Suppressor macrophage treated with lipopolysaccharide for 4 hours (primary cell): ENCODE results near the gene HS6ST2.
"Not testable (repeated sequence)": the region's sequence is repeated elsewhere in the genome, so short reads cannot be mapped to it uniquely, and the experiment has no call there.

Source experiments
- DNase-seq: peaks from one replicate; pipeline ENCODE4 v3.0.0-alpha.2; 2020

HS6ST2 gene

GRCh38 chrX:132958091-132958703, at the start of gene HS6ST2:
Gene HS6ST2 (minus strand): TSS chrX:132958629.
- no peak for DNase-seq

- DNase-seq = no peak
Observed at GRCh38 chrX:133007458-133007857, 49.0 kb upstream of the HS6ST2 start.

GRCh38 chrX:133005616-133006015, 47.2 kb upstream of the HS6ST2 start:
- DNase-seq = no peak

GRCh38 chrX:133005042-133005441, 46.6 kb upstream of the HS6ST2 start:
- peak; percentile 15 for DNase-seq

- DNase-seq = no peak
Observed at GRCh38 chrX:132999209-132999608, 40.8 kb upstream of the HS6ST2 start.

- no peak for DNase-seq
Observed at GRCh38 chrX:132990835-132991234, 32.4 kb upstream of the HS6ST2 start.

- DNase-seq = no peak
Observed at GRCh38 chrX:132986556-132986955, 28.1 kb upstream of the HS6ST2 start.

- no peak for DNase-seq
Observed at GRCh38 chrX:132984058-132984650, 25.7 kb upstream of the HS6ST2 start.

- no peak for DNase-seq
Observed at GRCh38 chrX:132983496-132983895, 25.1 kb upstream of the HS6ST2 start.

GRCh38 chrX:132980035-132980434, 21.6 kb upstream of the HS6ST2 start:
- not testable (repeated sequence) for DNase-seq

GRCh38 chrX:132968296-132968949, 10.0 kb upstream of the HS6ST2 start:
- no peak for DNase-seq

- no peak for DNase-seq
Observed at GRCh38 chrX:132967049-132967448, 8.6 kb upstream of the HS6ST2 start.

- no peak for DNase-seq
Observed at GRCh38 chrX:132965461-132965860, 7.0 kb upstream of the HS6ST2 start.

GRCh38 chrX:132961511-132961910, 3.1 kb upstream of the HS6ST2 start:
- DNase-seq = no peak

- no peak for DNase-seq
Observed at GRCh38 chrX:132957211-132958090, 978 bp downstream of the HS6ST2 start.

GRCh38 chrX:132956421-132957210, 1.8 kb downstream of the HS6ST2 start:
- DNase-seq = no peak

- no peak for DNase-seq
Observed at GRCh38 chrX:132955690-132956089, 2.7 kb downstream of the HS6ST2 start.

GRCh38 chrX:132954323-132954722, 4.1 kb downstream of the HS6ST2 start:
- no peak for DNase-seq

- DNase-seq = no peak
Observed at GRCh38 chrX:132953354-132953753, 5.1 kb downstream of the HS6ST2 start.

- DNase-seq = no peak
Observed at GRCh38 chrX:132948648-132949260, 9.7 kb downstream of the HS6ST2 start.

- not testable (repeated sequence) for DNase-seq
Observed at GRCh38 chrX:132945055-132945599, 13.3 kb downstream of the HS6ST2 start.
